H1 (cell line): ENCODE results near the gene UBE2E2.
"Not testable (repeated sequence)": the region's sequence is repeated elsewhere in the genome, so short reads cannot be mapped to it uniquely, and the experiment has no call there.

Experiments
- CTCF ChIP-seq, 3 experiments: IDR thresholded peaks; 1 replicate in 2 of 3; 2 replicates in 1 of 3; pipeline versions ENCODE4 v1.5.1 to v1.6.1; 2011; ENCODE audit warnings: low read length in 3 of 3, mild to moderate bottlenecking in 3 of 3, inconsistent platforms in 2 of 3, low read depth in 1 of 3, moderate library complexity in 1 of 3; ENCODE audit not compliant: insufficient read depth in 1 of 3; ENCODE audit errors: control extremely low read depth in 1 of 3
- EZH2 ChIP-seq: fragments of 200-600 bp; sonication (generic); IDR thresholded peaks from 2 replicates; pipeline ENCODE4 v1.7.1; 2012; ENCODE audit warnings: low read depth, mild to moderate bottlenecking, moderate library complexity, low read length, inconsistent platforms; ENCODE audit not compliant: severe bottlenecking
- RAD21 ChIP-seq, 2 experiments: IDR thresholded peaks in 1 of 2; conservative IDR thresholded peaks in 1 of 2; 2 replicates each; pipeline ENCODE4 v1.6.1; 2011; ENCODE audit warnings: low read depth in 2 of 2, low read length in 2 of 2, improper control_type of control experiment in 1 of 2, inconsistent platforms in 1 of 2, mild to moderate bottlenecking in 1 of 2, moderate library complexity in 1 of 2

GRCh38 chr3:23618475-23618874 lies 415.3 kb downstream of the UBE2E2 start:
- TF ChIP-seq EZH2; RAD21 (IDR thresholded peaks at IDR 0.05 in 1 of 2, conservative IDR thresholded peaks at IDR 0.05 in 1 of 2; ENCODE audit: low read depth in 2 of 2, low read length in 2 of 2); CTCF (IDR thresholded peaks at IDR 0.05; ENCODE audit: control extremely low read depth in 1 of 3, insufficient read depth in 1 of 3, low read depth in 1 of 3, low read length in 3 of 3): not testable (repeated sequence)
